GM21381 (cell line): ENCODE measurements around the gene TMEM59L.

Experiments
- ATAC-seq: cut with Tn5 transposase; IDR thresholded peaks from one replicate; pipeline ENCODE4 v1.9.1; 2021; ENCODE audit warnings: mild to moderate bottlenecking, moderate library complexity; ENCODE audit not compliant: unreplicated experiment

Gene TMEM59L

GRCh38 chr19:18608102-18608804, 4.4 kb upstream of the TMEM59L start:
- ATAC-seq = no peak

DNA sequence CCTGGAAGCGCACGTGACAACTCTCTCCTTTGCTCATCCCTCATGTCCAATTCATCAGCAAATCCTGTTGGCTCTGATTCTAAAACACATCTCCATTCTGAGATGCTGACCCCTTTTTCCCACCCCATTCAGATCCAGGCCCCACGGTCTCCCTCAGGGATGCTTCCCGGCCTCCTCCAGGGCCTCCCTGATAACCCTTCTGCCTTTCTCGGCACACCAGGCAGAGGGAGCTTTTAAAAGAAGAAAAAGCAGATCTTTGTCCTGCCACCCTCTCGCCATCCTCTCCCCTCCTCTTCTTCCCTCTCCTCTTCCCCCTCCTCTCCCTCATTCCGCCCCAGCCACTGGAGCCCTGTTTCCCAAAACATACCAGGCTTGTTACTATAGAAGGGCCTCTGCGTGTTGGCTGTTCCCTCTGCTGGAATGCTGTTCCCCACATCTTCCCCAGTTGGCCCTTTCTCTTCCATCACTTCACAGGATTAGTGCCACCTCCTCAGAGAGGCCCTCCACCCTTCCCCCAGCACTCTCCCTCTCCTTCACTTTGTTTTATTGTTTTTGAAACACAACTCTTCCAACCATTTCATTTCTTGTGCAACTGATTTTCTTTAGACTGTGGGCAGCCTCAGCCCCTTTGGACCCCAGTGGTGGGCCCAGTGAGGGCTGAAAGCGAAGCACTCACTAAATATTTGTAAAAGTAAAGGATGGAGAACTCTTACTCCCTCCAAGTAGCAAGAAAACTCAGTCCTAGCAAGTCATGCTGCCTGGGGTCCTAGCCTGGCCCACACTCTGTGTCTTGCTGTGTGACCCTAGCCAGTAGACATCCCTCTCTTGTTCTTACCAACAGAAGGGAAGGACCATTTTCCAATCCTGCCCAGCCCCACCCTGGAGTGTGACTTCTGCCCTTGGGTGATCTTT, 3.6 kb upstream of the TMEM59L start:
- no peak for ATAC-seq

DNA sequence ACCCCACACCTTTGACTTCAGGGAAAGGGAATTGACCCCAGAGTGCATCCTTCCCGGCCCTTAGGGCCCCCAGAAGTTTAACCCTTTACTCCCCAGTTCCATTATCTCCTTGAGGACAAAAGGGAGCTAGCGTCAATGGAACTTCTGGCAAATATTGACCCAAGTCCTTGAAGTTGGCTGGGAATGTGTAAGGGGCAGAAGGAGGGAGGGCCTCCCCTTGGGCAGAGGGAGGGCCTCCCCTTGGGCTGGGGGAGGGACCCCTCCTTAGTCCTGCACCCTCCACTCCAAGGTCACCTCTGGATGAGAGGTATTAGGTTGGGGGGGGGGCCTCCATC, 3.0 kb upstream of the TMEM59L start:
- ATAC-seq = no peak

DNA sequence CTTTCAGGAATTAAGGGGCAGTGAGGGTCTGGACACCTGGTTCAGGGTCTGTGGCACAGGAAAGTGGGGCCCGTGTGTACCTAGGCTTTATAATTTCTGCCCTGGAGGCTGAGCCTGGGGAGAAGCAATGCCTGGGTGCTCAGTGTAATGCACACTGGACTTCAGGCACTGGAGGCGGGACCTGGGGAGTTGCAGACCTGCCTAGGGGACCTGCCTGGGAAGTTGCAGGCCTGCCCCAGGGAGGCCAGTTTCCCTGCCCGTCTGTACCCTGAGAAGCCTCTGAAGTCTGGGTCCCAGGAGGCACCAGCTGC, 2.5 kb upstream of the TMEM59L start:
- ATAC-seq = no peak

GRCh38 chr19:18610556-18611326, 1.9 kb upstream of the TMEM59L start:
- ATAC-seq = no peak

- ATAC-seq = no peak
These were observed 1.2 kb upstream of the TMEM59L start for GRCh38 chr19:18611327-18612050.

GRCh38 chr19:18612051-18612771, 459 bp upstream of the TMEM59L start:
- no peak for ATAC-seq

DNA sequence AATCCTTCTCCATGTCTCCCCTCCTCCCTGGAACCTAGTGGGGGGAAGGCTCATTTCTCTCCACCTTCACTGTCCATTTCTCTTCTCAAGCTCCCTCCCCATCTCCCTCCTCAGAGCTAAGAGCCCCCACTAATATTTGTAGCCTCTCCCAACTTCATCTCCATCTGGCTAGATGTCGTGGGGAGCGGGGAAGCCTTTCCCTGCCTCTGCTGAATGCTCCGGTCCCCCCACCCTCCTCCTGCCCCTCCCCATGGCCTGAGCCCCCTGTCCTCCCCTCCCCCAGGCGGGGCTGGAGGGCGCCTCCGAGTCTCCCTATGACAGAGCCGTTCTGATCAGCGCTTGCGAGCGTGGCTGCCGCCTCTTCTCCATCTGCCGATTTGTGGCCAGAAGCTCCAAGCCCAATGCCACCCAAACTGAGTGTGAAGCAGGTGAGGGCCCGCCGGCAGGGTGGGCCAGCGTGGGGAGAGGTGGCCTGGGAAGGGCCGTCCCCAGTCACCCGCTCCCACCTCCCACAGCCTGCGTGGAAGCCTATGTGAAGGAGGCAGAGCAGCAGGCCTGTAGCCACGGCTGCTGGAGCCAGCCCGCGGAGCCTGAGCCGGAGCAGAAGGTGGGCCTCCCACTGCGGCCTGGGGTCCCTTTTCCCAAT, 1.0 kb downstream of the TMEM59L start:
- ATAC-seq = no peak

- no peak for ATAC-seq
These were observed 3.4 kb downstream of the TMEM59L start for GRCh38 chr19:18616023-18616422.

GRCh38 chr19:18617562-18617961, 4.9 kb downstream of the TMEM59L start:
- no peak for ATAC-seq

DNA sequence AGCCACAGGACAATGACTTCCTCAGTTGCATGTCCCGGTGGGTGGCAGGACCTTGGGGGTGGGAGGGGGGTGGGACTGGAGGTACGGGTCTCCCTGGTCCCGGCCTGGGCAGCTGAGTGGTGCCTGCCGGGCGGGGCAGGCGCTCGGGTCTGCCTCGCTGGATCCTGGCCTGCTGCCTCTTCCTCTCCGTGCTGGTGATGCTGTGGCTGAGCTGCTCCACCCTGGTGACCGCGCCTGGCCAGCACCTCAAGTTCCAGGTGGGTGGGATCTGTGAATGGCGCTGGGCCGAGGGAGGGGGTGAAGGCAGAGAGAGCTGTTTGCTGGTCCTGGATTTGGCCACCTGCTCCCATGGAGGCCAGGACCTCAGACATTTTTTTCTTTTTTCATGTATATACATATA, 5.6 kb downstream of the TMEM59L start:
- ATAC-seq = no peak

GRCh38 chr19:18620311-18620710, 7.6 kb downstream of the TMEM59L start:
- ATAC-seq = no peak

- no peak for ATAC-seq
These were observed 8.2 kb downstream of the TMEM59L start for GRCh38 chr19:18620902-18621301.

GRCh38 chr19:18626906-18627305, 14.2 kb downstream of the TMEM59L start:
- no peak for ATAC-seq

DNA sequence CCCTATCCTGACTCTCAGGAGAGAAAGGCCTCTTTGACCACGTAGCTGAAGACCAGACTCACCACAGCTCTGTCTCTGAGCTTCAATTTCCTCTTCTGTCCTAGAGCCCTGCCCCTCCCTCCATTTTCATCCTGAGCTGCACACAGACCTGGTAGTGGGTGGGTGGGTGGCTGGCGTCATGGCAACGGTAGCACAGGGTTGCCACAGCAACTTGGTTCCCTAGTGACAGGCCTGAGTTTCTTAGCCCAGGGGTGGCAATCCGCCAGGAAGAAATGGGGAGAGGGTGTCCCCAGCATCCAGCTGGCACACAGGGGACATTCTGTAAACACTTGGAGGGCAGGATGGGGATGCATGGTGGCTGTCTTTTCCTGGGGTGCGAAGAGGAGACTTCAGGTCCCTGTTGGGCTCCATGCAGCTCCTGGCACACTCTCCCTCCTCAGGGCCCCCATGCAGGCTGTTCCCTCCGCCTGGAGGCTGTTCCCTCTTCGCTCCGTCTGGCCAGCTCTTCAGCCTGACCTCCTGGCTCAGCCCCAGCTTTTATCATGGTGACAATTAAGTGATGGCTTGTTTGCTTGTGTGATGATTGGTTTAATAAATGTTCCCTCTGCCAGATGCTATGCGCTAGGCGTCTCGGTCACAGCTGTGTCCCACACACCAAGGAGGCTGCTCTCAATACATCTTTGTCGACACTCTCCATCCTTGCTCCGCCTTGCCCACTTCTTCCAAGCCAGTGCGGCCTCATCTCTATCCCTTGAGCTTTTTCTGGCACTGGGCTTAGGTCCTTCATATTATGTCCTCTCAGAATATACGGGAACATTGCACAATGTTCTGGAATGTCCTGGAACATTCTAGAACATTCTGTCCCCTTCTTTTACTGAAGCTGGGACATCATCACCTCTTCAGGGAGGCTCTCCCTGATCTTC, 16.8 kb downstream of the TMEM59L start:
- ATAC-seq = no peak

- no peak for ATAC-seq
These were observed 20.7 kb downstream of the TMEM59L start for GRCh38 chr19:18633321-18633720.

- ATAC-seq = no peak
These were observed 22.1 kb downstream of the TMEM59L start for GRCh38 chr19:18634612-18635297.

- ATAC-seq = no peak
These were observed 23.1 kb downstream of the TMEM59L start for GRCh38 chr19:18635831-18636182.
